Measurements from ENCODE around the gene RASSF4. TPM values are rescaled to one million over a fixed set of nuclear protein-coding genes. Genes with fewer than 3 reads are reported as not detected.
A peak's percentile ranks its signal among the peaks of the same experiment; 100 is the strongest.

The RASSF4 gene
- polyA plus RNA-seq (2011; rRNA removed) (11.2 and 13.0 TPM in 2 replicates), polyA minus RNA-seq (2011; rRNA and poly(A)+ RNA removed) (12.9 and 13.1 TPM in 2 replicates)

GRCh38 chr10:44959247-44960087 lies at the start of gene RASSF4:
RASSF4 (plus strand) TSS chr10:44959802; CDS start chr10:44970203, 10,401 bp downstream.
- Histone ChIP-seq H3K27me3 (ENCODE audit: control insufficient read depth, insufficient read depth, low read length) (no peaks in the 10 kb centered on the region), H3K27ac (ENCODE audit: low read depth, low read length) (peak within 1 kb of the TSS; percentile 65), H3K9me3 (ENCODE audit: control insufficient read depth, insufficient read depth, low read length) (no peaks in the 10 kb centered on the region; the same call in 1 of the 2 replicates), H3K4me3 (ENCODE audit: low read depth, low read length) (peak within 1 kb of the TSS; percentile 75)
- TF ChIP-seq CTCF (IDR thresholded peaks at IDR 0.05; ENCODE audit: low read depth, low read length): no peak
- POLR2A ChIA-PET: interaction anchor here (0.5 kb wide), 1 partner anchor 16 kb away, joined by 5 read pairs; no protein-coding TSS in a partner anchor
- DNase-seq (ENCODE audit: low read depth, low spot score): peak; percentile 34
- CTCF ChIA-PET: no interaction called here

DNA sequence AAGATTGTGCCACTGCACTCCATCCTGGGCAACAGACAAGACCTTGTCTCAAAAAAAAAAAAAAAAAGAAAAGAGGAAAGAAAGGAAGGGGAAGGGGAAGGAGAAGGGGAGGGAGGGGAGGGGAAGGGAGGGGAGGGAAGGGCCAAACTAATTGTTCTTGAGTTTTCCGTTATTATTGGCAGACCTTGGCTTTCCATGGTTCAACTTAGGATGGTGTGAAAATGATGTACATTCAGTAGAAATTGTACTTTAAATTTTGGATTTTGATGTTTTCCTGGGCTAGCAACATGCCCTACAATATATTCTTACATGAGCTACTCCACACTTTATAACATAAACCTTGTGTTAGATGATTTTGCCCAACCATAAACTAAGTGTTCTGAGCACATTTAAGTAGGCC lies 49.7 kb upstream of the RASSF4 start:
- Histone ChIP-seq H3K9me3 (ENCODE audit: control insufficient read depth, insufficient read depth, low read length) (peaks cover 4% of the 10 kb centered on the region; the same call in 1 of the 2 replicates), H3K27ac (ENCODE audit: low read depth, low read length) (no peak overlapping the region), H3K4me3 (ENCODE audit: low read depth, low read length) (no peak overlapping the region), H3K27me3 (ENCODE audit: control insufficient read depth, insufficient read depth, low read length) (peaks cover 39% of the 10 kb centered on the region)
- no peak for TF ChIP-seq CTCF (IDR thresholded peaks at IDR 0.05; ENCODE audit: low read depth, low read length)
- no peak for DNase-seq (ENCODE audit: low read depth, low spot score)
- ChIA-PET POLR2A (no interaction called here), CTCF (no interaction called here)

GRCh38 chr10:44910602-44911001 lies 49.0 kb upstream of the RASSF4 start:
- Histone ChIP-seq H3K9me3 (ENCODE audit: control insufficient read depth, insufficient read depth, low read length) (peaks cover under 1% of the 10 kb centered on the region; the same call in 1 of the 2 replicates), H3K27me3 (ENCODE audit: control insufficient read depth, insufficient read depth, low read length) (peaks cover 37% of the 10 kb centered on the region), H3K27ac (ENCODE audit: low read depth, low read length) (no peak overlapping the region), H3K4me3 (ENCODE audit: low read depth, low read length) (no peak overlapping the region)
- POLR2A ChIA-PET: interaction anchor here (0.6 kb wide), 1 partner anchor 53 kb away, joined by 4 read pairs; no protein-coding TSS in a partner anchor
- no peak for DNase-seq (ENCODE audit: low read depth, low spot score)
- TF ChIP-seq CTCF (IDR thresholded peaks at IDR 0.05; ENCODE audit: low read depth, low read length): no peak
- CTCF ChIA-PET: no interaction called here

DNA sequence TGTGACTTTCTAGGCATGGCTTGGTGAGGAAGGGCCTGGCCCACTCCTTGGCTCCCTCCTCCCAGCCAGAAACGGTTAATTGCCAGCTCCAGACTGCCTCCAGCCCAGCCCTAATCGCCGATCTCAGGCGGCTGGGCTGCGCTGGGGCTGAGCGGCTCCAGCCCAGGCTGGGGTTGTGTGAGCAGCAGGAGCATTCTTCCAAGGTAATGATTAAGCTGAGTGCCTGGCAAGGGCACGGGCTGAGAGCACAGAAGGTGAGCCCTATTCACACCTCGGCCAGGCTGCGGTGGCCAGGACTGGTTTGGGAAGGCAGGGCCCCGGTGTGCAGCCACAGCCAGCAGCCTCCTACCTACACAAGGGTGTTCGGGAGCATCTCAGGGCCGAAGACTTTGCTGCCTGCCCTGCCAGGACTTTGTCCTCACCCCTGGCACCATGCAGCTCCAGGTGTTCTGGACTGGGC lies 48.5 kb upstream of the RASSF4 start, which contains the start of gene TMEM72:
Gene TMEM72, plus strand, starts transcription at position 257 of the 460 bp plus-strand sequence. Its CDS starts 176 bp downstream, at position 433.
- Histone ChIP-seq H3K9me3 (ENCODE audit: control insufficient read depth, insufficient read depth, low read length) (no peaks in the 10 kb centered on the region; the same call in 1 of the 2 replicates), H3K4me3 (ENCODE audit: low read depth, low read length) (no peak within 1 kb of the TSS), H3K27ac (ENCODE audit: low read depth, low read length) (no peak within 1 kb of the TSS), H3K27me3 (ENCODE audit: control insufficient read depth, insufficient read depth, low read length) (peaks cover 37% of the 10 kb centered on the region)
- ChIA-PET POLR2A (no interaction called here), CTCF (no interaction called here)
- no peak for TF ChIP-seq CTCF (IDR thresholded peaks at IDR 0.05; ENCODE audit: low read depth, low read length)
- no peak for DNase-seq (ENCODE audit: low read depth, low spot score)

DNA sequence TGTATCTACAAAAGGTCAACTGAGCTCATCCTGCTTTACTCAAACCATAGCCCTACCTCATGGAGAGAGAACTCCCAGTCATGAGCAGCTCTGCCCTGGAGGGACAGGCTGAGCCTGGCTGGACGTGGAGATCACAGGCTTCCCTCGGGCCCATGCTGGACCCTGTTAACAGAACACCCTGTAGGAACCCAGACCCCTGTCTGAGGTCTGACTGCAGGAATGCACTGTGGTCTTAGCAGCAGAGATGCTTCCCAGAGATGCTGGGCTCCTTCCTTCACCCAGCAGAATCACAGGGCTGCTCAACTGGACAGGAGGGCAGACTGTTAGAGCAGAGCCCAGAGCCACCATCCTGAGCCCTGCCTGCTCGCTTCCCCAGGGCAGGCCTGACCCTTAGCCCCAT lies 47.7 kb upstream of the RASSF4 start:
- H3K9me3 ChIP-seq (ENCODE audit: control insufficient read depth, insufficient read depth, low read length): no peaks in the 10 kb centered on the region; the same call in 1 of the 2 replicates
- DNase-seq (ENCODE audit: low read depth, low spot score): no peak
- H3K4me3 ChIP-seq (ENCODE audit: low read depth, low read length): no peak overlapping the region
- CTCF ChIA-PET: no interaction called here
- H3K27me3 ChIP-seq (ENCODE audit: control insufficient read depth, insufficient read depth, low read length): peaks cover 35% of the 10 kb centered on the region
- H3K27ac ChIP-seq (ENCODE audit: low read depth, low read length): no peak overlapping the region
- no peak for TF ChIP-seq CTCF (IDR thresholded peaks at IDR 0.05; ENCODE audit: low read depth, low read length)
- POLR2A ChIA-PET: no interaction called here
